Fibroblast of lung (primary cell): ENCODE measurements around the gene CDC42SE2. TPM values are rescaled to one million over a fixed set of nuclear protein-coding genes. Genes with fewer than 3 reads are reported as not detected.
"Not testable (repeated sequence)": the region's sequence is repeated elsewhere in the genome, so short reads cannot be mapped to it uniquely, and the experiment has no call there.

Experiments used
- DNase-seq, 2 donors: peaks; one replicate each; pipeline versions ENCODE4 v3.0.0 to v3.0.0-alpha.2; 2010; ENCODE audit warnings: low read depth in 2 of 2
- H2AFZ ChIP-seq: 2 replicates; pipeline ENCODE4 v1.5.1; 2012; ENCODE audit warnings: low read length, control low read depth, inconsistent platforms
- H3K27ac ChIP-seq: 2 replicates; pipeline ENCODE4 v1.5.1; 2011; ENCODE audit warnings: low read length, control low read depth; ENCODE audit not compliant: insufficient read depth
- H3K27me3 ChIP-seq: 2 replicates; pipeline ENCODE4 v1.5.1; 2011; ENCODE audit warnings: mild to moderate bottlenecking, low read length; ENCODE audit not compliant: control insufficient read depth, insufficient read depth
- H3K36me3 ChIP-seq: 2 replicates; pipeline ENCODE4 v1.5.1; 2011; ENCODE audit warnings: low read length; ENCODE audit not compliant: control insufficient read depth, insufficient read depth
- H3K4me1 ChIP-seq: 2 replicates; pipeline ENCODE4 v1.5.1; 2011; ENCODE audit warnings: low read length; ENCODE audit not compliant: control insufficient read depth, insufficient read depth; ENCODE audit errors: extremely low read depth
- H3K4me2 ChIP-seq: 2 replicates; pipeline ENCODE4 v1.5.1; 2011; ENCODE audit warnings: low read length, control low read depth; ENCODE audit not compliant: insufficient read depth; ENCODE audit errors: extremely low read depth
- H3K4me3 ChIP-seq, 4 experiments: fragments of 200-600 bp in 1 of 4; sonication (generic) in 1 of 4; replicated peaks in 1 of 4; 2 replicates each; pipeline ENCODE4 v1.5.1; 2011 to 2016; ENCODE audit warnings: low read length in 4 of 4, low read depth in 3 of 4, mild to moderate bottlenecking in 3 of 4, control low read depth in 2 of 4, inconsistent platforms in 1 of 4, mixed read lengths in 1 of 4; ENCODE audit not compliant: insufficient read depth in 1 of 4; ENCODE audit errors: control extremely low read depth in 1 of 4
- H3K79me2 ChIP-seq: 2 replicates; pipeline ENCODE4 v1.5.1; 2012; ENCODE audit warnings: mild to moderate bottlenecking, low read length, inconsistent platforms; ENCODE audit not compliant: control insufficient read depth, insufficient read depth
- H3K9ac ChIP-seq: 2 replicates; pipeline ENCODE4 v1.5.1; 2011; ENCODE audit warnings: mild to moderate bottlenecking, low read length, control low read depth; ENCODE audit not compliant: insufficient read depth
- H3K9me3 ChIP-seq: 2 replicates; pipeline ENCODE4 v1.5.1; 2012; ENCODE audit warnings: low read depth, low read length; ENCODE audit not compliant: control insufficient read depth, insufficient read depth
- H4K20me1 ChIP-seq: 2 replicates; pipeline ENCODE4 v1.5.1; 2011; ENCODE audit warnings: low read length; ENCODE audit not compliant: control insufficient read depth, insufficient read depth; ENCODE audit errors: extremely low read depth
- CTCF ChIP-seq, 2 donors: IDR thresholded peaks in 1 of 2; conservative IDR thresholded peaks in 1 of 2; 1 replicate in 1 of 2; 2 replicates in 1 of 2; pipeline ENCODE4 v1.5.1; 2011 to 2012; ENCODE audit warnings: low read length in 2 of 2, control low read depth in 1 of 2, inconsistent platforms in 1 of 2, low read depth in 1 of 2, mild to moderate bottlenecking in 1 of 2
- EZH2 ChIP-seq: IDR thresholded peaks from 2 replicates; pipeline ENCODE4 v1.5.1; 2012; ENCODE audit warnings: low read length, control low read depth, mild to moderate bottlenecking; ENCODE audit errors: missing control alignments
- polyA plus RNA-seq, 2 donors: library from polyadenylated mRNA; depleted of rRNA in 1 of 2; stranded (reverse) in 1 of 2; unstranded in 1 of 2; fragments of >200 nt; gene quantifications; 2 replicates each; pipeline ENCODE4 v1.2.1, GENCODE V29; 2011 to 2012; ENCODE audit warnings: missing spikeins in 1 of 2
- total RNA-seq: library from RNA; depleted of rRNA; stranded (reverse); fragments of >200 nt; gene quantifications from 2 replicates; pipeline ENCODE4 v1.2.1, GENCODE V29; 2014

CDC42SE2 gene
- total and polyA plus RNA-seq, 2 donors (not counting 1 experiment from before 2014, with no cell fraction given) = 26.1 to 26.5 TPM

DNA sequence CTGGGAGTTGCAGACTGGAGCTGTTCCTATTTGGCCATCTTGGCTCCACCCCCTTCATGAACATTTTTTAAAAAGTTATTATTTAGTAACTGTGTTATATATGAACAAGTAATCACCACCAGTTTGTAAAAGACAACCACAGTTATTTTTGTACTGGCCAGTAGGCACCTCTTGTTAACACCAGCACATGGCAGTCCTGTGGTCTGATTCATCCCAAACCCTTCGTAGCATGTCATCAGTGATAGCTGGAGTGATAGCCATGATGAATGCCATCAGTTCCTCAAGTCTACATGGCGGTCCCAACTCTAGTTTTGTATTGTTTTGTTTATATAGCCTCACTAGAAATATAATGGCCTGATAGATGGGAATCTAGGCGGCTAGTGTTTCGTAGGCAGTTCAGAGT, 74.2 kb downstream of the CDC42SE2 start:
- H3K9ac ChIP-seq = no peak overlapping the region
- H3K27me3 ChIP-seq = no peaks in the 10 kb centered on the region
- TF ChIP-seq CTCF (conservative IDR thresholded peaks at IDR 0.05 in 1 of 2, IDR thresholded peaks at IDR 0.05 in 1 of 2; ENCODE audit: low read depth in 1 of 2, low read length in 2 of 2) = no peak
- TF ChIP-seq EZH2 = no peak

DNA sequence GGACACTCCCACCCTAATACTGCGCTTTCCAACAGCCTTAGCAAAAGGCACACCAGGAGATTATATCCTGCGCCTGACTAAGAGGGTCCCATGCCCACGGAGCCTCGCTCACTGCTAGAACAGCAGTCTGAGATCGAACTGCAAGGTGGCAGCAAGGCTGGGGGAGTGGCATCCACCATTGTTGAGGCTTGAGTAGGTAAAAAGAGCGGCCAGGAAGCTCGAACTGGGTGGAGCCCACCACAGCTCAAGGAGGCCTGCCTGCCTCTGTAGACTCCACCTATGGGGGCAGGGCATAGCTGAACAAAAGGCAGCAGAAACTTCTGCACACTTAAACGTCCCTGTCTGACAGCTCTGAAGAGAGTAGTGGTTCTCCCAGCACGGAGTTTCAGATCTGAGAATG, 80.4 kb downstream of the CDC42SE2 start:
- H4K20me1 ChIP-seq, H3K4me3 ChIP-seq, H3K36me3 ChIP-seq, H3K9me3 ChIP-seq, H3K27ac ChIP-seq, H3K27me3 ChIP-seq, DNase-seq, H3K4me1 ChIP-seq, H2AFZ ChIP-seq, H3K9ac ChIP-seq, H3K4me2 ChIP-seq, H3K79me2 ChIP-seq: not testable (repeated sequence)

More for the DNA sequence above, 74.2 kb downstream of the CDC42SE2 start:
- Histone ChIP-seq H3K36me3 (no peaks in the 10 kb centered on the region), H2AFZ (no peak overlapping the region), H3K4me2 (no peak overlapping the region), H3K9me3 (no peaks in the 10 kb centered on the region), H4K20me1 (peaks cover 1% of the 10 kb centered on the region), H3K4me3 (no peak overlapping the region), H3K27ac (no peak overlapping the region), H3K4me1 (no peaks in the 10 kb centered on the region), H3K79me2 (no peaks in the 10 kb centered on the region)
- DNase-seq = no peak

- not testable (repeated sequence) for H3K79me2 ChIP-seq, H4K20me1 ChIP-seq, H3K36me3 ChIP-seq, H3K27me3 ChIP-seq, H3K27ac ChIP-seq, H2AFZ ChIP-seq, H3K4me3 ChIP-seq, H3K9me3 ChIP-seq, H3K4me1 ChIP-seq, DNase-seq, H3K4me2 ChIP-seq, H3K9ac ChIP-seq
Observed at GRCh38 chr5:131346204-131346603, 82.4 kb downstream of the CDC42SE2 start.

- Histone ChIP-seq H3K9ac (no peak overlapping the region), H3K9me3 (no peaks in the 10 kb centered on the region), H3K36me3 (no peaks in the 10 kb centered on the region), H4K20me1 (no peaks in the 10 kb centered on the region), H3K4me2 (no peak overlapping the region), H3K79me2 (no peaks in the 10 kb centered on the region), H3K4me3 (no peak overlapping the region), H3K27me3 (no peaks in the 10 kb centered on the region), H2AFZ (no peak overlapping the region), H3K4me1 (peaks cover 4% of the 10 kb centered on the region), H3K27ac (no peak overlapping the region)
- DNase-seq = no peak
- TF ChIP-seq CTCF (conservative IDR thresholded peaks at IDR 0.05 in 1 of 2, IDR thresholded peaks at IDR 0.05 in 1 of 2; ENCODE audit: low read depth in 1 of 2, low read length in 2 of 2) = no peak
- TF ChIP-seq EZH2 = no peak
Observed at GRCh38 chr5:131353991-131354390, 90.1 kb downstream of the CDC42SE2 start.
